Uterus (tissue), 4 donors: ENCODE measurements around the gene ARHGAP8. TPM values are rescaled to one million over a fixed set of nuclear protein-coding genes. Genes with fewer than 3 reads are reported as not detected.

Experiments used
- DNase-seq, 2 donors: peaks; one replicate each; pipeline ENCODE4 v3.0.0-alpha.2; 2019 to 2020
- H3K27ac ChIP-seq, 2 donors: fragments of 200-600 bp; sonication (generic); 1 replicate in 1 of 2; 2 replicates in 1 of 2; pipeline ENCODE4 v1.5.1; 2016 to 2018
- H3K27me3 ChIP-seq, 2 donors: fragments of 200-600 bp; sonication (generic); one replicate each; pipeline ENCODE4 v1.5.1; 2018 to 2019; ENCODE audit warnings: control low read depth in 1 of 2
- H3K36me3 ChIP-seq, 2 donors: fragments of 200-600 bp; sonication (generic); one replicate each; pipeline ENCODE4 v1.5.1; 2019; ENCODE audit warnings: control low read depth in 1 of 2
- H3K4me1 ChIP-seq, 2 donors: fragments of 200-600 bp; sonication (generic); one replicate each; pipeline ENCODE4 v1.5.1; 2018 to 2019; ENCODE audit warnings: control low read depth in 1 of 2
- H3K4me3 ChIP-seq, 2 donors: fragments of 200-600 bp; sonication (generic); 1 replicate in 1 of 2; 2 replicates in 1 of 2; pipeline ENCODE4 v1.5.1; 2018 to 2019; ENCODE audit warnings: mild to moderate bottlenecking in 1 of 2
- H3K9me3 ChIP-seq, 2 donors: fragments of 200-600 bp; sonication (generic); one replicate each; pipeline ENCODE4 v1.5.1; 2019; ENCODE audit warnings: control low read depth in 1 of 2
- CTCF ChIP-seq, 4 experiments: fragments of 200-600 bp in 2 of 4; fragments of 450-650 bp in 2 of 4; sonication (generic) in 2 of 4; IDR thresholded peaks; one replicate each; pipeline ENCODE4 v1.5.1; 2016 to 2019; ENCODE audit warnings: antibody characterized with exemption in 4 of 4, mild to moderate bottlenecking in 2 of 4, moderate library complexity in 1 of 4
- POLR2A ChIP-seq, 2 donors: fragments of 450-650 bp; IDR thresholded peaks; one replicate each; pipeline ENCODE4 v1.6.1; 2016; ENCODE audit warnings: antibody characterized with exemption in 2 of 2, mild to moderate bottlenecking in 1 of 2, moderate library complexity in 1 of 2
- intact Hi-C: fragments of 100-400 bp; cut with DNase I; formaldehyde crosslinking; loops from one replicate; pipeline ENCODE4 v1.15.1; 2023; ENCODE audit warnings: low total_unique reads
- total RNA-seq, 4 donors: library from RNA; depleted of rRNA in 3 of 4; stranded (reverse); fragments of >200 nt in 3 of 4; gene quantifications; one replicate each; pipeline versions ENCODE4 v1.1.0 to v1.2.4, GENCODE V29; 2014 to 2023
- donor health status: DM: yes; HTN: yes; CAD: no.

ARHGAP8 gene
- total RNA-seq, 4 donors from 2014 or later = 1.8 to 4.4 TPM; not detected in 2

- TF ChIP-seq POLR2A (IDR thresholded peaks at IDR 0.05) = no peak
- no peak for TF ChIP-seq CTCF (IDR thresholded peaks at IDR 0.05)
- H3K9me3 ChIP-seq = no peaks in the 10 kb centered on the region
- H3K27ac ChIP-seq = no peak overlapping the region
- intact Hi-C loops = no loop called here
- no peak for DNase-seq
- H3K36me3 ChIP-seq = no peaks in the 10 kb centered on the region
- peaks cover 0 to 5% of the 10 kb centered on the region in 2 donors for H3K4me1 ChIP-seq
- no peak overlapping the region for H3K4me3 ChIP-seq
- no peaks in the 10 kb centered on the region for H3K27me3 ChIP-seq
Observed at GRCh38 chr22:44706488-44706887, 45.9 kb upstream of the ARHGAP8 start.

GRCh38 chr22:44707178-44707577 lies 45.2 kb upstream of the ARHGAP8 start:
- no peaks in the 10 kb centered on the region for H3K9me3 ChIP-seq
- no peak overlapping the region for H3K27ac ChIP-seq
- H3K36me3 ChIP-seq = no peaks in the 10 kb centered on the region
- H3K27me3 ChIP-seq = no peaks in the 10 kb centered on the region
- H3K4me3 ChIP-seq = no peak overlapping the region
- no peak for TF ChIP-seq CTCF (IDR thresholded peaks at IDR 0.05)
- TF ChIP-seq POLR2A (IDR thresholded peaks at IDR 0.05) = no peak
- intact Hi-C loops = no loop called here
- H3K4me1 ChIP-seq = peaks cover 0 to 5% of the 10 kb centered on the region in 2 donors
- DNase-seq = no peak

GRCh38 chr22:44707752-44708151 lies 44.6 kb upstream of the ARHGAP8 start:
- H3K4me1 ChIP-seq = peaks cover 0 to 5% of the 10 kb centered on the region in 2 donors
- no peaks in the 10 kb centered on the region for H3K9me3 ChIP-seq
- TF ChIP-seq POLR2A (IDR thresholded peaks at IDR 0.05) (no peak), CTCF (IDR thresholded peaks at IDR 0.05) (no peak)
- no peaks in the 10 kb centered on the region for H3K27me3 ChIP-seq
- no peaks in the 10 kb centered on the region for H3K36me3 ChIP-seq
- H3K4me3 ChIP-seq = no peak overlapping the region
- DNase-seq = no peak
- intact Hi-C loops = no loop called here
- H3K27ac ChIP-seq = no peak overlapping the region

- Histone ChIP-seq H3K27ac (no peak overlapping the region), H3K36me3 (no peaks in the 10 kb centered on the region), H3K4me1 (no peaks in the 10 kb centered on the region), H3K4me3 (no peak overlapping the region), H3K9me3 (no peaks in the 10 kb centered on the region), H3K27me3 (no peaks in the 10 kb centered on the region)
- intact Hi-C loops = no loop called here
- DNase-seq = no peak
- TF ChIP-seq CTCF (IDR thresholded peaks at IDR 0.05) = no peak
- no peak for TF ChIP-seq POLR2A (IDR thresholded peaks at IDR 0.05)
Observed at GRCh38 chr22:44709881-44710392, 42.4 kb upstream of the ARHGAP8 start.

- no peak overlapping the region for H3K4me3 ChIP-seq
- no peak for TF ChIP-seq CTCF (IDR thresholded peaks at IDR 0.05)
- TF ChIP-seq POLR2A (IDR thresholded peaks at IDR 0.05) = no peak
- H3K36me3 ChIP-seq = no peaks in the 10 kb centered on the region
- H3K27me3 ChIP-seq = no peaks in the 10 kb centered on the region
- no peaks in the 10 kb centered on the region for H3K9me3 ChIP-seq
- no peaks in the 10 kb centered on the region for H3K4me1 ChIP-seq
- intact Hi-C loops = no loop called here
- DNase-seq = no peak
- no peak overlapping the region for H3K27ac ChIP-seq
Observed at GRCh38 chr22:44710474-44711240, 41.7 kb upstream of the ARHGAP8 start.
